HG03565 (cell line): ENCODE data around the gene NADSYN1.

ENCODE experiments used
- ATAC-seq: cut with Tn5 transposase; IDR thresholded peaks from one replicate; pipeline ENCODE4 v1.9.1; 2021; ENCODE audit warnings: mild to moderate bottlenecking, moderate library complexity; ENCODE audit not compliant: unreplicated experiment

The NADSYN1 gene

DNA sequence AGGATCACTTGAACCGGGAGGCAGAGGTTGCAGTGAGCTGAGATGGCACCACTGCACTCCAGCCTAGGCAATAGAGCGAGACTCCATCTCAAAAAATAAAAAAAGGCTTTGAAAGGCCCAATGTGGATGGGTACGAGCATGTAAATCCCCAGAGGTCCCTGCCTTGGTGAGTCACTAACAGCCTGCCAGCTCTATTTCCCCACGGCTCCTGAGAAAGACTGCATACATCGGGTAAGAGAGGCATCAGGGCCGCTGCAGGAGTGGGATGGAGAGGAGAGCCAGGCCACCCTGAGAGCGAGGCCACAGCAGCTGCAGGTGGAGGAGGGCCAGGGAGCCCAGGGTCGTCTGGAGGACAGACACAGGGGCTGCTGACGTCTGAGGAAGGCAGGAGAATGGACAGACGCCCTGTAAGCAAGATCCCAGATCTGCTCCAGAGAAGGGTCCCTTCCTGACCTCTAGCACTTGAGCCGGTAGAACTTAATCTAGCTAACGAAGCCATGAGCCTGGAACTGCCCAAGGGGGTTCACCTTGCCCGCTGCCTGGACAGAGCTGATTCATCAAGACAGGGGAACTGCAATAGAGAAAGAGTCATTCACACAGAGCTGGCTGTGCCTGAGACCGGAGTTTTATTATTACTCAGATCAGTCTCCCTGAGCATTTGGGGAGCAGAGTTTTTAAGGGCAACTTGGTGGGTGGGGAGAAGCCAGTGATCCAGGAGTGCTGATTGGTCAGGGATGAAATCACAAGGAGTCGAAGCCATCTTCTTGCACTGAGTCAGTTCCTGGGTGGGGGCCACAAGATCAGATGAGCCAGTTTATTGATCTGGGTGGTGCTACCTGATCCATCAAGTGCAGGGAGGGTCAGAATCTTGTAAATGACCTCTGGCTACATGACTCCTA is 90.1 kb downstream of the NADSYN1 start:
- no peak for ATAC-seq

DNA sequence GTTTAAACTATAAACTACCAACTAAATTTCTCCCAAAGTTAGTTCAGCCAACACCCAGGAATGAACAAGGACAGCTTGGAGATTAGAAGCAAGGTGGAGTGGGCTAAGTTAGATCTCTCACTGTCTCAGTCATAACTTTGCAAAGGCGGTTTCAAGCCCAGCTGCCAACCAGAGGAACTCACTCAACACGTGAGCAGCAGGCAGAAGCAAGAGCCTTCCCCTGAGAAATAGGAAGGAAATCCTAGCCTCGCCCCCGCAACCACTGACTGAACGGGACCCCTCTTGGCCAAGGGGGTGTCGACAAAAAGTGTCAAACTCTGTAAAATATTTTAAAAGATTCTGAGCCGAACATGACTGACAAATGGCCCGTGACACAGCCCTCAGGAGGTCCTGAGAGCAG is 90.9 kb downstream of the NADSYN1 start:
- ATAC-seq, result no peak

DNA sequence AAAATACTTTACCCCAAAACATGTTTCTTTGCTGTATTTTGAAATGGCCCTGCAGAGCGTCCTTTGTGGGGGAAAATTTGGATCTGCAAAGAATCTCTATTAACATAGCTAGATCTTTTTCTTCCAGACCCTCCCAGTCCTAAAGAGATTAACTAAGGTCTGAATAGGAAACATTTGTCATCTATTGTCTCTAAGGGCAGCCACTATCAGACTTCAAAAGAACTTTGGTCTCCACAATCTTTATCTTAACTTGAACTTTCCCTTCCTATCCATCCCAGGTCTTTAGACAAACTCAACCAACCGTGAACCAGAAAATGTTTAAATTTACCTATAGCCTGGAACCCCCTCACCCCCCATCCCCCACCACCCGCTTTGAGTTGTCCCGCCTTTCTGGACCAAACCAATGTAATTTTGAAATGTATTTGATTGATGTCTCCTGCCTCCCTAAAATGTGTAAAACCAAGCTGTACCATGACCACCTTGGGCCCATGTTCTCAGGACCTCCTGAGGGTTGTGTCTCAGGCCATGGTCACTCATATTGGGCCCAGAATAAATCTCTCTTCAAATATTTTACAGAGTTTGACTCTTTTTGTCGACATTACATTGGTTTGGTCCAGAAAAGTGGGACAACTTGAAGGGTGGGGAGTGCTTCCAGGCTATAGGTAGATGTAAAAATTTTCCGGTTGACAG is 91.7 kb downstream of the NADSYN1 start:
- no peak for ATAC-seq

- no peak for ATAC-seq
Measured at GRCh38 chr11:71545405-71545966, 92.5 kb downstream of the NADSYN1 start.

DNA sequence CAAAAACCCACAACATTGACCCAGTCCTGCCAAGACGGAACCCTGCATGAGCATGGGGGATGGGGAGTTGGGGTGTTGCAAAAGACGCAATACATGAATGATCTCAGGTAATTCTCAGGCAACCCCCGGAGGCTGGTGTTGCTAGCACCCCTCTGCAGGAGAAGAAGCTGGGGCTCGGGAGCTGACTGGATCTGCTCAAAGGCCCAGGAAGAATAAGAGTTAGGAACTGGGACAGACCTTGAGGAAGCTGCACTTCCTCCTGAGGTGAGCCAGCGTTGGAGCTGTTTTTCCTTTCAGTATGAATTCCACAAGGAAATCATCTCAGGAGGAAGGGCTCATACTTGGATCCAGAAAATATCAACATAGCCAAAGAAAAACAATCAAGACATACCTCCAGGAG is 95.1 kb downstream of the NADSYN1 start, which contains the start of gene KRTAP5-9:
TSS of gene KRTAP5-9 (plus strand) at position 301 of the 400 bp plus-strand sequence. CDS start 238 bp downstream, outside the sequence.
- no peak for ATAC-seq

GRCh38 chr11:71548716-71549151 is 95.7 kb downstream of the NADSYN1 start:
- ATAC-seq, result no peak
